K562 (cell line): ENCODE results near the gene ATP9B. TPM values are rescaled to one million over a fixed set of nuclear protein-coding genes. Genes with fewer than 3 reads are reported as not detected.
A peak's percentile ranks its signal among the peaks of the same experiment; 100 is the strongest.

Source experiments
- CUX1 ChIP-seq: fragments of 200-800 bp; sonication (Bioruptor generic); IDR thresholded peaks from 2 replicates; pipeline ENCODE4 v1.6.1; 2016; ENCODE audit warnings: missing genetic modification characterization, missing compliant biosample characterization
- E2F3 ChIP-seq: fragments of 250-450 bp; sonication (Bioruptor Pico); IDR thresholded peaks from 2 replicates; pipeline ENCODE4 v1.4.0; 2020; ENCODE audit warnings: mild to moderate bottlenecking
- GTF2A2 ChIP-seq: IDR thresholded peaks from 2 replicates; pipeline ENCODE4 v1.6.1; 2016; ENCODE audit warnings: mild to moderate bottlenecking, missing genetic modification characterization, missing compliant biosample characterization
- MAFG ChIP-seq: fragments of 450-650 bp; conservative IDR thresholded peaks from 2 replicates; pipeline ENCODE4 v1.6.1; 2016; ENCODE audit warnings: missing genetic modification characterization, missing compliant biosample characterization
- MLLT1 ChIP-seq, 2 experiments: fragments of 450-650 bp; IDR thresholded peaks; 2 replicates each; pipeline ENCODE4 v1.6.1; 2016
- MTF1 ChIP-seq: fragments of 250-450 bp; sonication (Bioruptor Pico); IDR thresholded peaks from 2 replicates; pipeline ENCODE4 v1.9.0; 2021; ENCODE audit warnings: moderate library complexity, mild to moderate bottlenecking, inconsistent platforms, borderline replicate concordance
- ZBTB1 ChIP-seq: sonication (generic); formaldehyde crosslinking; IDR thresholded peaks from 2 replicates; pipeline ENCODE4 v1.8.1; 2023; ENCODE audit warnings: missing genetic modification reagents, low read depth, mild to moderate bottlenecking, borderline replicate concordance
- ZC3H11A ChIP-seq: IDR thresholded peaks from 2 replicates; pipeline ENCODE4 v1.6.1; 2012; ENCODE audit warnings: low read depth, low read length, improper control_type of control experiment
- ZNF408 ChIP-seq: fragments of 250-450 bp; sonication (Bioruptor Pico); IDR thresholded peaks from 2 replicates; pipeline ENCODE4 v1.4.0; 2020; ENCODE audit warnings: low read depth, mild to moderate bottlenecking, moderate library complexity
- polyA plus RNA-seq, 8 experiments: library from polyadenylated mRNA; depleted of rRNA in 4 of 8; stranded (reverse) in 5 of 8; unstranded in 3 of 8; fragments of >200 nt; fragmentation: Nextera tagmentation in 2 of 8; fragmentation: Illumina TruSeq in 1 of 8; extraction: Ambion mirVana in 2 of 8; extraction: Trizol in 1 of 8; gene quantifications; 2 replicates each; pipeline versions ENCODE4 v1.2.1 to v1.2.3, GENCODE V29; 2011 to 2014; ENCODE audit warnings: inconsistent platforms in 1 of 8, missing spikeins in 1 of 8
- total RNA-seq, 7 experiments: library from RNA; depleted of rRNA in 6 of 7; stranded (reverse); fragments of >200 nt in 6 of 7; fragmentation: Illumina TruSeq in 2 of 7; extraction: Trizol in 2 of 7; gene quantifications; 2 replicates each; pipeline versions ENCODE4 v1.2.1 to v1.2.3, GENCODE V29; 2011 to 2021; ENCODE audit warnings: low replicate concordance in 1 of 7
- TF ChIP-seq, protein P1 (sequence below): fragments of 250-450 bp; sonication (Bioruptor Pico); IDR thresholded peaks from 2 replicates; pipeline ENCODE4 v1.5.0; 2021; ENCODE audit warnings: mild to moderate bottlenecking, moderate library complexity
- TF ChIP-seq, protein P2 (sequence below), 2 experiments: fragments of 150-350 bp in 1 of 2; IDR thresholded peaks; 2 replicates each; pipeline ENCODE4 v1.6.1; 2012 to 2016; ENCODE audit warnings: low read depth in 2 of 2, low read length in 2 of 2, mild to moderate bottlenecking in 1 of 2, moderate library complexity in 1 of 2

ATP9B gene
- total and polyA plus RNA-seq, 9 of the 15 experiments (the other 6 are each of a cell fraction or from before 2014, with no cell fraction given), result 0.66 to 13.2 (median 7.9) TPM

- TF ChIP-seq MLLT1 (IDR thresholded peaks at IDR 0.05), result peak; percentile 12 to 74; a peak in 2 of 4 replicates
- TF ChIP-seq MTF1 (CRISPR knock-in tag), result no peak
- TF ChIP-seq ZNF408 (CRISPR knock-in tag), result no peak
- TF ChIP-seq, protein P1, sequence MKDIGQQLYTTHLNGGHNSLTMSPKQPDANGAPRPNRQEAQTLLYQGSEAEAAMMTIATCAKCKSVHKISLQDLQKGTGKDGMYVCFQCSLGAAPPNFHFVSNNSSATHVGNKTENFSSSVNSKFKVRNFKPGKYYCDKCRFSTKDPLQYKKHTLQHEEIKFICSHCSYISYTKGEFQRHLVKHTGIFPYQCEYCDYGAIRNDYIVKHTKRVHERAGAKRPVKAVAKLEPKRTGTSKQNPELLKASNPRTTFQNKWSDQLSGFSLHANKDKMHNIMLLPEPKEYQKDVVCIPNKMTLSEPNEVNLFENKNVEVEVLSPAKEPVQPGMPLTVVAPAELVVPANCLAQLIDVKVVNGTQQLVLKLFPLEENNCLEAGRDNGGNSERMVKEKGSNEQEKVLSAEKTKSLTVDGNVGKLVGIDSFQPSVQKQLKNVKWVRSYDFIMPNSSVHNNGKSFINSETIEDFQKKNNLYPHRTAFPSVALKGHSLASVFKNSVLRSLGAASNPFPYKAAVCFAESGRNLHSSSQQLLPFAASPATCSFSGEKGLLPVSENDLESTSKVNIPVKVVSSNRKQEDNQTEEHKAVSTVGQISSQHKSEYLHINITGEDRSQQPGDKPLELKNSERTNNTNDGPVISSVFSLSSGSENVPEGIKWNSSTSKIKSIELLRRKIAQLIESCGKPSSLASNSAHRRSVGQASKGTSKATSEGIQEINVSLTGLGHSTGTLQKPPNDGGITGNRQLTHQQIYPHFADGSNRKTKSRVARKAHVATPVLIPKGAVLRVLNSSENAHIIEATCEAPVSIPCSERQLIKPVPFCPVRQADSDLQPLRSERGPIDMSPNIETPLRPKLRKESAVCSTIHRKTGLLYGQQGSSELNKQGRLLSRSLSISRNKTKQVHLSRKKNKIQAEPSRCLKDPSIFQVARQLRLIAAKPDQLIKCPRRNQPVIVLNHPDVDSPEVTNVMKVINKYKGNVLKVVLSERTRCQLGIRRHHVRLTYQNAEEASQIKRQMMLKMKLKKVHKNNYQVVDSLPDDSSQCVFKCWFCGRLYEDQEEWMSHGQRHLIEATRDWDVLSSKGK (CRISPR knock-in tag), result no peak
- TF ChIP-seq MAFG (tag), result no peak
- TF ChIP-seq, protein P2, sequence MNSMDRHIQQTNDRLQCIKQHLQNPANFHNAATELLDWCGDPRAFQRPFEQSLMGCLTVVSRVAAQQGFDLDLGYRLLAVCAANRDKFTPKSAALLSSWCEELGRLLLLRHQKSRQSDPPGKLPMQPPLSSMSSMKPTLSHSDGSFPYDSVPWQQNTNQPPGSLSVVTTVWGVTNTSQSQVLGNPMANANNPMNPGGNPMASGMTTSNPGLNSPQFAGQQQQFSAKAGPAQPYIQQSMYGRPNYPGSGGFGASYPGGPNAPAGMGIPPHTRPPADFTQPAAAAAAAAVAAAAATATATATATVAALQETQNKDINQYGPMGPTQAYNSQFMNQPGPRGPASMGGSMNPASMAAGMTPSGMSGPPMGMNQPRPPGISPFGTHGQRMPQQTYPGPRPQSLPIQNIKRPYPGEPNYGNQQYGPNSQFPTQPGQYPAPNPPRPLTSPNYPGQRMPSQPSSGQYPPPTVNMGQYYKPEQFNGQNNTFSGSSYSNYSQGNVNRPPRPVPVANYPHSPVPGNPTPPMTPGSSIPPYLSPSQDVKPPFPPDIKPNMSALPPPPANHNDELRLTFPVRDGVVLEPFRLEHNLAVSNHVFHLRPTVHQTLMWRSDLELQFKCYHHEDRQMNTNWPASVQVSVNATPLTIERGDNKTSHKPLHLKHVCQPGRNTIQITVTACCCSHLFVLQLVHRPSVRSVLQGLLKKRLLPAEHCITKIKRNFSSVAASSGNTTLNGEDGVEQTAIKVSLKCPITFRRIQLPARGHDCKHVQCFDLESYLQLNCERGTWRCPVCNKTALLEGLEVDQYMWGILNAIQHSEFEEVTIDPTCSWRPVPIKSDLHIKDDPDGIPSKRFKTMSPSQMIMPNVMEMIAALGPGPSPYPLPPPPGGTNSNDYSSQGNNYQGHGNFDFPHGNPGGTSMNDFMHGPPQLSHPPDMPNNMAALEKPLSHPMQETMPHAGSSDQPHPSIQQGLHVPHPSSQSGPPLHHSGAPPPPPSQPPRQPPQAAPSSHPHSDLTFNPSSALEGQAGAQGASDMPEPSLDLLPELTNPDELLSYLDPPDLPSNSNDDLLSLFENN (IDR thresholded peaks at IDR 0.05; ENCODE audit: low read depth in 2 of 2, low read length in 2 of 2), result no peak
- TF ChIP-seq E2F3 (CRISPR knock-in tag), result no peak
- no peak for TF ChIP-seq CUX1
- no peak for TF ChIP-seq ZBTB1 (CRISPR knock-in tag)
- TF ChIP-seq ZC3H11A, result no peak
- no peak for TF ChIP-seq GTF2A2 (tag)
These were observed at the start of gene ATP9B (continued) for GRCh38 chr18:79068937-79069716.
